NCI-H2081 treated with DMSO at 0.1 percent for 48 hours (cell line): ENCODE measurements around the gene PSORS1C1.

ENCODE experiments used
- DNase-seq: peaks from one replicate; lab custom pipeline; 2025; lab: John Stamatoyannopoulos, UW

PSORS1C1 gene

GRCh38 chr6:31126396-31127175 lies 12.0 kb downstream of the PSORS1C1 start:
- DNase-seq, result no peak

GRCh38 chr6:31128093-31128676 lies 13.6 kb downstream of the PSORS1C1 start:
- DNase-seq, result no peak

- DNase-seq, result no peak
Observed at GRCh38 chr6:31129130-31129529, 14.5 kb downstream of the PSORS1C1 start.

GRCh38 chr6:31130751-31131150 lies 16.2 kb downstream of the PSORS1C1 start:
- DNase-seq, result no peak

GRCh38 chr6:31131595-31131994 lies 17.0 kb downstream of the PSORS1C1 start:
- DNase-seq, result no peak

GRCh38 chr6:31132806-31133205 lies 18.2 kb downstream of the PSORS1C1 start:
- no peak for DNase-seq

GRCh38 chr6:31135710-31136109 lies 21.1 kb downstream of the PSORS1C1 start:
- DNase-seq, result no peak

GRCh38 chr6:31138982-31139381 lies 24.4 kb downstream of the PSORS1C1 start, which contains the start of gene PSORS1C2:
TSS of gene PSORS1C2 (minus strand) at chr6:31139066. CDS start at chr6:31139026, 40 bp downstream.
- no peak for DNase-seq

- no peak for DNase-seq
Observed at GRCh38 chr6:31139599-31139998, 25.0 kb downstream of the PSORS1C1 start.

GRCh38 chr6:31140643-31141042 lies 26.0 kb downstream of the PSORS1C1 start:
- no peak for DNase-seq

GRCh38 chr6:31142361-31142761 lies 27.8 kb downstream of the PSORS1C1 start:
- DNase-seq, result no peak

GRCh38 chr6:31143148-31143547 lies 28.5 kb downstream of the PSORS1C1 start:
- no peak for DNase-seq

- DNase-seq, result no peak
Observed at GRCh38 chr6:31144296-31144969, 29.8 kb downstream of the PSORS1C1 start.

GRCh38 chr6:31144970-31145340 lies 30.4 kb downstream of the PSORS1C1 start:
- no peak for DNase-seq

- DNase-seq, result no peak
Observed at GRCh38 chr6:31145386-31145785, 30.8 kb downstream of the PSORS1C1 start.

GRCh38 chr6:31149827-31150447 lies 35.3 kb downstream of the PSORS1C1 start:
- no peak for DNase-seq

GRCh38 chr6:31152781-31153180 lies 38.2 kb downstream of the PSORS1C1 start:
- no peak for DNase-seq

GRCh38 chr6:31154436-31154835 lies 39.8 kb downstream of the PSORS1C1 start:
- no peak for DNase-seq

- no peak for DNase-seq
Observed at GRCh38 chr6:31156641-31157040, 42.0 kb downstream of the PSORS1C1 start.

GRCh38 chr6:31157513-31158139 lies 43.0 kb downstream of the PSORS1C1 start, which contains the start of gene CCHCR1:
TSS of gene CCHCR1 (minus strand) at chr6:31157802. CDS start at chr6:31157600, 202 bp downstream.
- no peak for DNase-seq

GRCh38 chr6:31158140-31158862 lies 43.7 kb downstream of the PSORS1C1 start, which contains the start of gene TCF19:
TSS of gene TCF19 (plus strand) at chr6:31158589. CDS start at chr6:31159470, 881 bp downstream.
- peak; percentile 94 for DNase-seq
